KBM-7 (cell line): ENCODE measurements around the gene CARS2.
A peak's percentile ranks its signal among the peaks of the same experiment; 100 is the strongest.
"Not testable (repeated sequence)": the region's sequence is repeated elsewhere in the genome, so short reads cannot be mapped to it uniquely, and the experiment has no call there.

Experiments used
- DNase-seq: peaks from one replicate; pipeline ENCODE4 v3.0.0-alpha.2; 2015
- in situ Hi-C: fragments of 300-500 bp; cut with MboI; formaldehyde crosslinking; loops from 2 replicates; pipeline ENCODE4 v1.14.3; 2020; ENCODE audit warnings: low sequenced_read_pairs, low pct_unique_long_range_greater_than_20kb, mixed read lengths

Gene CARS2

DNA sequence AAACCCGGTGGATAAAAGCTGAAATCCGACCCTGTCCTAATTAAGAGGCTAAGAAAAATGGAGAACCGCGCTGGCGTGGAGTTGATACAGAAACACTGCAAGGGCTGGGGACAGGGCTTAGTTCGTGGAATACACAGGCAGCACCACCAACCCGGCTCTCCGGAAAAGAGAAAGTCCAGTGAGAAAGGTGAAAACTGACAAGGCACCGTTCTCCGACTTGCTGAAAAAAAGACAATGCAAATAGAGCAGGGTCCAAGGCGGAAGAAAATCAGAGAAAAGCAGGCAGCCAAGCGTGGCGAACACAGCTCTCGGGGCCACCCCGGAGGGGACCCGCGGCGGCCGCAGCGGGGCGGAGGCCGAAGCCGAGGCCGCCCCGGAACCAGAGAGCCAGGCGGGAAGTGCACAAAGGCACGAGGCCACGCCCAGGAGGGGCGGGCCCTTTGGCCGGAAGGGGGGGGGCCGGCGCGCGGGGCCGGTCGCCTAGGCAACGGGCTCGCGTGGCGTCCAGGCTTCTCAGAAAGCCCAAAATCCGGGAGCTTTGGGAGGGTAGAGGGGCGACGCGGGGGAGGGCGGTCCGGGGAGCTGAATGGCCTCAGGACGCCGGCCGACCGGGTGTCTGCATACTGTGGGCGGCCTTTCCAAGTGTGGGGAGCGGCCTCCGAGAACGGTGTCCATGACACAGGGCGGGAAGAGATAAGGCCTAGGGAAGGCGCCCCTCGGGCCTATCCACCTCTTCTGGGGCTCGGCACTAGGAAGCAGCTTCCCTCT, 6.3 kb upstream of the CARS2 start:
- in situ Hi-C loops: no loop called here
- DNase-seq: peak; percentile 89

DNA sequence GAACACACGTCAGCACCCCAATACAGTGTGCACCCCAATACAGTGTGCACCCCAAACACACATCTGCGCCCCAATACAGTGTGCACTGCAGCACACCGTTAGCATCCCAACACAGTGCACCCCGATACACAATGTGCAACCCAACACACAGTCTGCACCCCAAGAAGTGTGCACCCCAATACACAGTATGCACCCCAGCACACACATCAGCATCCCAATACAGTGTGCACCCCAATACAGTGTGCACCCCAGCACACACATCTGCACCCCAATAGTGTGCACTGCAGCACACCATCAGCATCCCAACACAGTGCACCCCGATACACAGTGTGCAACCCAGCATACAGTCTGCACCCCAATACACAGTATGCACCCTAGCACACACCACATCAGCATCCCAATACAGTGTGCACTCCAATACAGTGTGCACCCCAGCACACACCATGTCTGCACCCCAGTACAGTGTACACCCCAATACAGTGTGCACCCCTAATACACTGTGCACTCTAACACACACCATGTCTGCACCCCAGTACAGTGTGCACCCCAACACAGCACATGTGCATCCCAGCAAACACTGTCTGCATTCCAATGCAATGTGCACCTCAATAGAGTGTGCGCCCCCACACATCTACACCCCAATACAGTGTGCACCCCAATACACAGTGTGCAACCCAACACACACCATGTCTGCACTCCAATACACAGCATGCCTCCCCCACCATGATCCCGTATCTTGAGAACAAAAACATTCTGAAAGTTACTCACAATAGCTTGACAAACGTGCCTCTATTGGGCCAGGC, 855 bp upstream of the CARS2 start:
- in situ Hi-C loops: no loop called here
- DNase-seq: no peak

DNA sequence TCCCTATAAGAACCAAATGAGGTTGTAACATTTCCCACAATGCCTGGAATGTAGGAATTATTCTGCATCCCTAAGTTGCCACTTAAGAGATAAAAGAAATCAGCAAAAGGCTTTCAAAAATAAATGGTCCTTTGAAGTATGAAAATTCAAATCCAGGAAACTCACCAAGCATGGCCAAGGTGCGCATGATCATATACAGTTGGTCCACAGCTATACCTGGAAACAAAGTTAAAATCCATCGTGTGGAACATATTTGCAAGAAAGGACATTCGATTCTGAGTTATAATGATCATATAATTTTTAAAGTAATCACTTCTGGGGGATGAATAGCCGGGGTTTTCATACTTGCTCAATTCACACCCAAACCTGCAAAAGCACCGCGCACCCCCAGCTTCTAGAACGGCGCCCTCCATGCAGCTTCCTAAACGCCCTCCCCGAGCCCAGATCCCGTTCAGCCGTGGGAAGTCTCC, 525 bp downstream of the CARS2 start:
- peak; percentile 23 for DNase-seq
- in situ Hi-C loops: no loop called here

DNA sequence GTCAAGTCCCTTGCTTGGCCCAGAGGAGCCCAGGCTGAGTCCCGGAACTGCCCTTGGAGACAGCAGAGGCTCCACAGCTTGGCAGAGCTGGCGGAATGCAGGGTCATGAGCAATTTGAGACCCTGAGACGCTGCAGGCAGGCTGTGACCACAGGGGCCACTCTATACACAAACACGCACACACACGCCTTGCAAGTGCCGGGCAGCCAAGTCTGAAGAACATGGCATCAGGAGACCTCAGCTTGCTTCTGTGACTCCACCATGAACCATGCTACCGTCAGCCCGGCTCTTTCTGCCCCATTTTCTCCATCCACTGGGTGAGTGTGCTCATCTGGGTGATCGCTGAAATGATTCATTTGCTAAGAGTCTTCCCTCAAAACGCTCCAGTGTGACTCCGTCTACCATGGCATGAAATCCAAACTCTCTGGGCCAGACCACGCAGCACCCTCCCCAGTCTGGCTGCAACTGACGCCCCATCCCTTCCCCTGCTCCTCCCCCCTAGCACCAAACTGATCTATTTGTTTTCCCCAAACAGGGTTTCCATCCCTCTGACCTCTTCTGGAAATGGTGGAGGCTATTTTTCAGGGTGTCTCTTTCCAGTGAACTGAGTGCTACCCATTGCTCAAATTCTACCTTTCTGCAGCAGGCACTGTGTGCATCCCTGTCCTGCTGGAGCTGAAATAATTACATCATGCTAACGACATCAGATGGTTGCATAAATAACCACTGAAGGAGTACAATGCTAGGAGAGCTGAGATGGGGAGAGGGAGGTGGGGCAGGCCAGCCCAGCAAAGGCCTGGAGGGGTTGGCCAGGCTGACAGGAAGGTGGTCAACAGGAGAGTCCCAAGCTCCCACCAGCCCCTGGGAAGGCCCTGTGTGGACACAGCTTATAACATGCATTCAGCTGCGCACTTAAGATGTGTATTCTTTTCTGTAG, 3.1 kb downstream of the CARS2 start:
- in situ Hi-C loops: no loop called here
- no peak for DNase-seq

DNA sequence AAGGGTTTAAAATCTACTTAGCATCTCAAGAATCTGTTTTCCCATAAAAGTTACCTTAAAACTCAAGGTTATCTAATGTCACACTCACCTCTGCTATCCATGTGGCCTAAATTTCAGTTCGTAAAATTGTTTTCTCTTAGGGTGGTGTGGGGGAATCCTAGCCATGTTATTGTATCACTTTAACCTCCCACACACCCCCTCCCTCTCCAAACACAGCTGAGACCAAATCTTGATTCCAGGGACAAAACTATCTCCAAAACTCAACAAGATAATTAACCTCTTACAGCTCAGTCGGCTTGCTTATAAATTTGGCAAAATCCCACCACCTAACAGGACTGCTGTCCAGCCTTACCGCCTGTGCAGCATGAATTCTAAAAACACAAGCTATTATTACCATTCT, 3.8 kb downstream of the CARS2 start:
- no peak for DNase-seq
- in situ Hi-C loops: no loop called here

DNA sequence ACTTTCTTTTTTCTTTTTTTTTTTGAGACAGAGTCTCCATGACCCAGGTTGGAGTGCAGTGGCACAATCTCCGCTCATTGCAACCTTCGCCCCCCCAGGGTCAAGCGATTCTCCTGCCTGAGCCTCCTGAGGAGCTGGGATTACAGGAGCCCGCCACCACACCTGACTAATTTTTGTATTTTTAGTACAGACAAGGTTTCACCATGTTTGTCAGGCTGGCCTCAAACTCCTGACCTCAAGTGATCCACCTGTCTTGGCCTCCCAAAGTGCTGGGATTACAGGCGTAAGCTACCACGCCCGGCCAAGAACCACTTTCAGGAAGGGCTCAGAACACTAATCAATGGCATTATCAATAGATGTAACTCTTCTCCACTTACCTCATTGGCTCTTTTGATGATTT, 4.9 kb downstream of the CARS2 start:
- DNase-seq, in situ Hi-C loops: not testable (repeated sequence)

DNA sequence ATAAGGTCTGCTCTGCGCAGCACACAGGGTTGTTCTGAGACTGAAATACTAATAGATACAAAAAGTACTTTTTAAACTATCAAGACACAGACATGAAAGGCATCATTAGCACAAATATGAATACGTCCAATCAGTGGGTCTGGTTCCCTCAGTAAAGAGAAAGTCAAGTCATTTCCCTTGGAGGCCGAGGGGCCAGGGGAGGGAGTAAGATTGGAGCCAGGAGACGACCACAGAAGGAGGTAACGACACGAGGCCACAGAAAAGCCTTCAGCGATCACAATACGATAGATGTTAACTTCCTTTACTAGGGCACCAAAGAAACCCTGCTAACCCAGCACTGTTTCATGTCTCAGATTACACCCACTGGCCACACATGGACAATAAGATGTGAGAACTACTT, 5.3 kb downstream of the CARS2 start:
- in situ Hi-C loops: no loop called here
- no peak for DNase-seq

DNA sequence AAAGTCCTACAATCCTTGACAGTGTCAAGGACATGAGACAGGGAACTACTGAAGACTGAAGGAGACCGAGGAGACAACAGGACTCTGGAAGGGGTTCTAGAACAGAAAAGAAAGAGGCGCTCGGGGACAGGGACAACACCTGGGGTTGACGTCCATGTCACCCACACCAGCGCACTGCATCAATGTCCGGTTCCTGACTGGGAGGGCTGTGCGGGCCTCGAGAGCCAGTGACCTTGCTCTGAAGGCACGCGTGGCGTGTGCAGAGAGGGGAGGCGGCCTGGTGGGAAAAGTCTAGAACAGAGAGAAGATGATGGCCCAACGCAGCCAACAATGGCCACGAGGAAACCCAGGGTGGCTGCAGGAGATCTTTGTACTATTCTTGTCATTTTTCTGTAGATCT, 5.7 kb downstream of the CARS2 start:
- in situ Hi-C loops: no loop called here
- DNase-seq: no peak

DNA sequence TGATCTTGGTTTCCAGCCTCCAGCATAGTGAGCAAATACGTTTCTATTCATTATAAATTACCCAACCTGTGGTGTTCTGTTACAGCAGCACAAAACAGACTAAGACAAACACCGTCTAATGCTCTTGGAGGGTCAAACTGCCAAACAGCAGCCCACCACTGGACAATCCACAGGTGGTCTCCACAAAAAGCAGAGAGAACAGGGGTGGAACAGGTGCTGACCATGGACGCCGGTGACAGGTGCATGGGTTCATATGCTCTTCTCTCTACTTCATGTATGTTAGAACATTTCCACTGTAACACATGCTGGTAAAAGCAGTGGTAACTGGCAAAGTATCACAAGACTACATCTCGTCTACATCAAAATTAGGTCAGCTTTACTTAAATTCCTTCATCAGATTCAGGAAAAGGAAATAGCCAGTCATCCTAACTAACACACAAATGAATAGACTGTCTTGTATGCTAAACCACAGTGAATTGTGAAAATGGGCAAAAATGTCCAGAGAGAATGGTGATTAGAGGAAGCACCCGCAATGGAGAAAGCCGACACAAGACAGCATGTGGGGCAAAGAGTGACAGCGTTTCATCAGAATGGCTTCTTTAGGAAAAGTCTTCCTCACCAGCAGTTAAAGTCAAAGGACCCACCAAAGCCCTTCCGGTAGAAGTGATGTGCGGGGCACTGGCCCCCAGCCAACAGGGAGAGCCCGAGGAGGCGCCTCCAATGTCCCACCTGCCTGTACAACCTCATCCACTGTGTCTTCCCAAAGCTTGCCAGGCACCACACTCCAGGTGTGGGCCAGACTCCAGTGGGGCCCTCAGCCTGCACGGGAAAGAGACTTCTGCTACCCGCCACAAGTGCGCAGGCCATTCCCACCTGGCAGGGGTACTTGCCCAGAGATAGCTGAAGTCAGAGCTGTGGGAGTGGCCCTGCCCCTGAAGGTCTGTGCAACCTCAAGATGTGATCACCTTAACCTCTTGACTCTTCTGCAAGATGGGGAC, 6.5 kb downstream of the CARS2 start:
- in situ Hi-C loops: no loop called here
- no peak for DNase-seq

DNA sequence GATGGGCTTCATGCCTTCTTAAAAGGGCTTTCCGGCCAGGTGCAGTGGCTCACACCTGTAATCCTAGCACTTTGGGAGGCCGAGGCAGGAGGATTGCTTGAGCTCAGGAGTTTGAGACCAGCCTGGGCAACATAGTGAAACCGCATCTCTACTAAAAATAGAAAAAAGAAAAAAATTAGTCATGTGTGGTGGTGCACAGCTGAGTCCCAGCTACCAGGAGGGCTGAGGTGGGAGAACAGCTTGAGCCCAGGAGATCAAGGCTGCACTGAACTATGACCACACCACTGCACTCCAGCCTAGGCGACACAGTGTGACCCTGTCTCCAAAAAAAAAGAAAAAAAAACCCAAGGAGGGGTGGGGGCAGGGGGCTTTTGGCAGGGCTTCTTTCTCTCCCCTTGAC, 7.2 kb downstream of the CARS2 start:
- DNase-seq: no peak
- in situ Hi-C loops: no loop called here

DNA sequence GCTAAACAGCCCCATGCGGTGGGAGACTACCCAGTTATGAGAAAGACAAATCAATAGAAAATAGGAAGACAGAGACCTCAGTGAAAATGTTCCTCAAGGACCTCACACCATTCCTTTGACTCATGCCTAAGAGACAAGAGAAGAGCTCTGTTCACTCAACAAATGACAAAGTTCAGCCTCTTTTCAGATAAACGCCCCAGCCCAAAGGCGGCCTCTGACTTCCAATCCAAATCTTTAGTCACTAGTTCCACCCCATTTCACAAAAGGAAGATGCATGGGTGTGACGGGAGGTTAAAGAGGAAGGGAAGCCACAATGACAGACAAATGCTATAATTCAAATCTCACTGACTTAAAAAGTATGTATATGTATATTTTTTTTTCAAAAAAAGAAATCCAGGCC, 8.1 kb downstream of the CARS2 start:
- no peak for DNase-seq
- in situ Hi-C loops: no loop called here

DNA sequence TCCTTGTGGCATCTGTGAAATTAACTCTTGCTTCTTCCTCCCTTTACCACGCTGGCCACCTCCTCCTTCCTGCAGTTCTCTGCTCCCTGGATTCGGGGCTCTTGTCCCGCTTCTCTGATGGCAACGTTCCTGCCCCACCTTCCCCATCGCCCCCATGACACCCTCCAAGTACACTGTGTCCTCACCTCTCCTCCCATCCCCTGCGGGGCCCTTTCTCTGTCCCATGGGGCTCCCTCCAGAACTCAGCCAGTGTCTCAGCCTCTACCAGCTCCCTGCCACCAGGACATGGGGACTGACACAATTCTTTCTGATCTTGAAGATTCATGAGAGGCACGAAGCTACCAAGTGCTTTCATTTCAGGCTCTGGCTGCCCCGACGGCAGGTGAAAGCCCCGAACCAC, 9.1 kb downstream of the CARS2 start:
- DNase-seq: no peak
- in situ Hi-C loops: no loop called here

DNA sequence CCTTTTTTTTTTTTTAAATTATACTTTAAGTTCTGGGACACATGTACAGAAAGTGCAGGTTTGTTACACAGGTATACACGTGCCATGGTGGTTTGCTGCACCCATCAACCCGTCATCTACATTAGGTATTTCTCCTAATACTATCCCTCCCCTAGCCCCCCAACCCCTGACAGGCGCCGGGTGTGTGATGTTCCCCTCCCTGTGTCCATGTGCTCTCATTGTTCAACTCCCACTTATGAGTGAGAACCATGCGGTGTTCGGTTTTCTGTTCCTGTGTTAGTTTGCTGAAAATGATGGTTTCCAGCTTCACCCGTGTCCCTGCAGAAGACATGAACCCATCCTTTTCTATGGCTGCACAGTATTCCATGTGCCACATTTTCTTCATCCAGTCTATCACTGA, 10.1 kb downstream of the CARS2 start:
- in situ Hi-C loops, DNase-seq: not testable (repeated sequence)

DNA sequence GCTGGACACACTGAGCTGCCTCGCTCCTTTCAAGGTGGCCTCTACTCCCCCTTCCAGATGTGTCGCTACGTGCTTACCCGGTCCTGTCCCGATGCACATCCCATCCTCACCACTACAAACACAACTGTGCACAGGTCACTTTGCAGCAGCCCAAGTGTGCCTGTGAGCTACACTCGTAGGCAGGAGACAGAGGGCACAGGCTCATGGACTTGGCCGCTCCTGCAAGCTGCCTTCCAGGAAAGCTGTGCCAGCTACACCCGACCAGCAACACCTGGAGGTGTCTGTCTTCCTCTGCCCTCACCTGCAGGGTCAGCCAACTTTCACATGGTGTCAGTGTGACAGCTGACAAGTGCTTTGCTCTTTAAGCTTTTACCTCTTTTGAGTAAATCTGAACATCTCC, 15.4 kb downstream of the CARS2 start:
- DNase-seq: no peak
- in situ Hi-C loops: no loop called here

DNA sequence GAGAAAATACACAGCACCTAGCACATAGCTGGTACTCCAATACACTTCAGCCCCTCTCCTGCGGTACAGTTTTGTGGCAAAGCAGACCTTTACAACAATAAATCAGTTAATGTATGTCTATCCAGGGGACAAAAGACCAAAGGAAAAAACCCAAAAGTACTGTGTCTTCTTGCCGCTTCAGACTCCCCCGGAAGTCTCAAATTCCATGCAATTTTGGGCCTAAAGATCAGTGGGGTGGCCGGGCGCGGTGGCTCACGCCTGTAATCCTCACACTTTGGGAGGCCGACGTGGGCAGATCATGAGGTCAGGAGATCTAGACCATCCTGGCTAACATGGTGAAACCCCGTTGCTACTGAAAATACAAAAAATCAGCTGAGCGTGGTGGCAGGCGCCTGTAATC, 16.2 kb downstream of the CARS2 start:
- no peak for DNase-seq
- in situ Hi-C loops: no loop called here

DNA sequence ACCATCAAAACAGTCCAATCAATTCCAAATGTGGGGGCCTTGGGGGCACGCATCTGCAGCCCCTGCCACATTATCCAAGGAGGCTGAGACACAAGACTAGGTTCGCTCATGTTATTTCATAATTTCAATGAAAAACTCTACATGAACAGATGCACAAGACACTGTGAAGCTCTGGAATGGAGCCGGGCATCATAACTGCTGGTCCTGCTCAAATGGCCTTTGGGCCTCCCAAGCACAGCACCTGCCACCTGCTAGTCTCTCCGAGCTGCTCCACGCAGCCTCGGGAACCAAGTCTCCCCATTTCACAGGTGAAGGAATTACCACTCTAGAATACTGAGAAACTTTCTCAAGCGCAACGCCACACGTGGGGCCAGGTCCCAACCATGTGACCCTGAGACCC, 16.9 kb downstream of the CARS2 start:
- DNase-seq: no peak
- in situ Hi-C loops: no loop called here

DNA sequence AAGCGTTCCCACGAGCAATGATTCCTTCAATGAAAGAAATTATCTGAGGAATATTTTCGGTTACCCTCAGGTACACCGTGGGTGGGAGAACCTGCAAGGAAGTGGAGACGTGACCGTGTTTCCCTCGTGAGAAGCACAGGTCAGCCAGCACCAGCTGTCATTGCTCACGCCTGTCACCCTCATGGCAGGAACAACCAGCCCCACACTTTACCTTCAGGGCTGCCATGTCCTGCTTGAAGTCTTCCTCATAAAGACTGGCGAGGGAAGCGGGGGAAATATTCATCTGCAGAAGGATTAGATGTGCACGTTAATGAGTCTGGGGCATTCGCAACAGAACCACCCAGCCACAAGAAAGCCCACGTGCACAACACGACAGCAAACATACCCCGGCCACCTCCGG, 18.2 kb downstream of the CARS2 start:
- DNase-seq: no peak
- in situ Hi-C loops: no loop called here

DNA sequence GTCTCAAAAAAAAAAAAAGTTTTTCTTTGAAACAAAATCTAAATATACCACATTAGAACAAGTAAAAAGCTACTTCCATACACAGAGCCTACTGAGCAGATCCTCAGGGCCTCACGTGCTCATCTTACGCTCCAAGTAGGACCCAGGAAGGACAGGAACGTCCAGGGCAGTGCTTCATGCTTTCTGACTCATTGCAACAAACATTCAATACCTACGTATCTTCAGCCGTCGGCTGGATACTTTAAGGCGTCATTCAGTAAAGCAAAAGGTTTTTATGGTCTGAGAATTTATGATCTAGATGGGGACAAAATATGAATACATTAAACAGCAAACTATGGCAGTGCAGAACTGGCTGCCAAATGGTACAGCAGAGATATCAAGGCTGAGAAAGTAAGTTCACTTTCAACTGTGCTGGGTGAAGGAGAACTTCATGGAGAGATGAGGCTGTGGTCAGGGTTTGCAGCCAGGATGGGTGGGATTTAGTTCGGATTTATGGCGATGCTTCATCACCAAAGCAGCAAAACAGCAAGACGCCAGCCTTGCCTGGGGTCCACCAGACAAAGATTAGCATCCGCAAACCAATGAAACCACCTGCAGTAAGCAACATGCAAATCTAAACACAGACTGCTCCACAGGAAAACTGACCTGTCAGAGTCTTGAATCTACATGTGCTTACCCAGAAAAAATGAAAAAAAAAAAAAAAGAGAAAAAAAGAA, 20.5 kb downstream of the CARS2 start:
- no peak for DNase-seq
- in situ Hi-C loops: no loop called here
